ENCODE results near the gene SPOCK2.
"Not testable (repeated sequence)": the region's sequence is repeated elsewhere in the genome, so short reads cannot be mapped to it uniquely, and the experiment has no call there.

The SPOCK2 gene

GRCh38 chr10:72053690-72054089 is 34.7 kb downstream of the SPOCK2 start:
- no peak for DNase-seq (ENCODE audit: low read depth)

- DNase-seq (ENCODE audit: low read depth), result no peak
Observed at GRCh38 chr10:72050873-72051272, 37.5 kb downstream of the SPOCK2 start.

DNA sequence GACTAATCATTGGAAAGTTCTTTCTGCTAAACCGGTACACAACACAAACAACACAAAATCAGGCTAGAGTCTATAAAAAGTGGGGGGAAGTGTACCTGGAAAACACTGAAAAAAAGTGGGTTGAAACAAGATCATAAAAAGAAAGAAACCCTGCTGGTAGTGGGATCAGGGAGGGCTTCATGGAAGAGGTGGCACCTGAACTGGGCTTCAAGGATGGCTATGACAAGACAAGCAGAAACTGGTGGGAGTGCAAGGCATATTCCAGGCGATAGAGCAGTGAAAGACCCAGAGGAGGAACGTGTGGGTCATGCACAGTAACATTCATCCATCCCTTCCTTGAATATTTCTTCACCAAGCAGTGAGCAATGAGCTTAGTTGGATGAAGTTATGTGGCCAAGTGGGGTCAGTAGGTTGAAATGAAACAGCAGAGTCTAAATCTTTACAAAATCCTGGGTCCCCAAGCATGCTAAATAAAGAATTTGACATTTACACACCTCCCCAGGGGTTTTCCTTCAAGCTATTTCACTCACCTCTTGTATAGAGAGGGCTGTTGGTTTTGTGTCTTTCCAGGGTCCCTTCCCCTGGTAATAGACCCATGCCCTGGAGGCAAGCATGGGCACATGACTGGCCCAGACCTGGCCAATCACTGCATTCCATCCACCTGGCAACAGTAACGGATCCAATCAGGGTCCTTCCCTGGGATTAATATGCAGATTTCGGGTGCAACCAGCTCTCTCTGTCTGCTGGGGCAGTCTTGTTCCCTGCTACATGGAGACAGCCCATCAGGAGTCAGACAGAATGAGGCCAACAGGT is 38.2 kb downstream of the SPOCK2 start:
- DNase-seq (ENCODE audit: low read depth), result no peak

DNA sequence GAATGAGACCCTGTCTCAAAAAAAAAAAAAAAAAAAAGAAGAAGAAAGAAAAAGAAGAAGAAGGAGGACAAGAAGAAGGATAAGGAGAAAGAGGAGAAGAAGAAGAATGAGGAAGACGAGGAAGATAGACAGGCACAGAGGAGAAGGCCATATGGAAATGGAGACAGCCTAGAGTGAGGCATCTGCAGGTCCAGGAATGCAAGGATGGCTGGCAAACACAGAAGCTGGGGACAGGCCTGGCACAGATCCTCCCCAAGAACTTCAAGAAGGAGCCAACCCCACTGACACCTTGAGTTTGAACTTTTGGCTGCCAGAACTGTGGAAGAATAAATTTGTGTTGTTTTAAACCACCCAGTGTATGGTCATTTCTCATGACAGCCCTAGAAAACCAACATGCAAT is 38.9 kb downstream of the SPOCK2 start:
- DNase-seq (ENCODE audit: low read depth), result no peak

DNA sequence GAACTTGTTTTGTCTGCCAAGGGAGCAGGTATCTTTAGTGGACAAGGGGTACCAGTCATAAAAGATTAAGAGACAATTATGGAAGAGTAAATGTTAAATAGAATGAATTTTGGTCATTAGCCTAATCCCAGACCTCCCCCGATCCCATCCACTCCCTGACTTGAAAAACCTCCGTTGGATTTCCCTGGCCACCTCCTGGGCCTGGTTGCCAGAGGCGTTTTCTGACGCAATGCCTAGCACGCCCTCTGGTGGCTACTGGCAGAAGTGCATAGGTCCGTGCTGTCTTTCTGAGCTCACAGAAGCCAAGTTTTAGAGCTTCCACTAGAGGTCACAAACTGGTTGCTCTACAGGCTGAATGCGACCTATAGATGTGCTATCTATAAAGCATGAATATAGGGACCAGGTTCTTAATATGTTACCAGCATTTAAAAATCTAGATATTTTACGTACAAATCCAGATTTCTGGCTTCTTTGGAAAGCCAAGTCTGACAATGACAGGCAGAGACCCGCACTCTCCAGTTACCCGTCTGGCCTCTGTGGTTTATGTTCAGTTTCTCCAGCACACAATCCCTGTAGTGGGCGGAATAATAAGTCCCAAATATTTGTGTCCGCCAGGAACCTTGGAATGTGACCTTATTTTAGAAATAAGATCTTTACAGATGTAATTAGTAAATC is 39.8 kb downstream of the SPOCK2 start:
- DNase-seq (ENCODE audit: low read depth), result peak; percentile 85

DNA sequence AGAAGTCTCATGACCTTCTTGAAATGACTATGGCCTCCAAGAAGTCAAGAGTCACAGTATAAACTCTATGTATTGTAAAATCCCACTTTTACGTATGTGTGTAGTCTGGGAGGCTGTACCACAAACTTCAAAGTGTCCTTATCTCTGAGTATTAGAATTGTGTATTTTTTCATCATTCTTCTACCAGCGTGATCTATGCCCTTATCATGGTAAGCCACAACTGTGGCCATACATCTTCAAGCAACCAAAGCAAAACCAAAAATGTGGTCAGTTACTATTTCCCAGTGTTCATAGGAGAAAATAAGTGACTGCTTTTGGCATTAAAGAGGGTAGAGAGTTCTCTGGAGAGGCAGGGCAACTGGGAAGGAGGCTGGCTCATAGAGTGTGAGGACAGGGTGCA is 42.8 kb downstream of the SPOCK2 start:
- DNase-seq (ENCODE audit: low read depth), result no peak

- DNase-seq (ENCODE audit: low read depth), result no peak
Observed at GRCh38 chr10:72044417-72045041, 43.8 kb downstream of the SPOCK2 start.

- no peak for DNase-seq (ENCODE audit: low read depth)
Observed at GRCh38 chr10:72043016-72043834, 45.1 kb downstream of the SPOCK2 start.

GRCh38 chr10:72041491-72041890 is 46.9 kb downstream of the SPOCK2 start:
- DNase-seq (ENCODE audit: low read depth), result no peak

GRCh38 chr10:72039377-72039776 is 49.0 kb downstream of the SPOCK2 start:
- DNase-seq (ENCODE audit: low read depth), result no peak

- DNase-seq (ENCODE audit: low read depth), result no peak
Observed at GRCh38 chr10:72038458-72039001, 49.8 kb downstream of the SPOCK2 start.

- DNase-seq (ENCODE audit: low read depth), result no peak
Observed at GRCh38 chr10:72037811-72038210, 50.5 kb downstream of the SPOCK2 start.

- DNase-seq (ENCODE audit: low read depth), result no peak
Observed at GRCh38 chr10:72037266-72037665, 51.1 kb downstream of the SPOCK2 start.

- DNase-seq (ENCODE audit: low read depth), result no peak
Observed at GRCh38 chr10:72035252-72035887, 53.0 kb downstream of the SPOCK2 start.

DNA sequence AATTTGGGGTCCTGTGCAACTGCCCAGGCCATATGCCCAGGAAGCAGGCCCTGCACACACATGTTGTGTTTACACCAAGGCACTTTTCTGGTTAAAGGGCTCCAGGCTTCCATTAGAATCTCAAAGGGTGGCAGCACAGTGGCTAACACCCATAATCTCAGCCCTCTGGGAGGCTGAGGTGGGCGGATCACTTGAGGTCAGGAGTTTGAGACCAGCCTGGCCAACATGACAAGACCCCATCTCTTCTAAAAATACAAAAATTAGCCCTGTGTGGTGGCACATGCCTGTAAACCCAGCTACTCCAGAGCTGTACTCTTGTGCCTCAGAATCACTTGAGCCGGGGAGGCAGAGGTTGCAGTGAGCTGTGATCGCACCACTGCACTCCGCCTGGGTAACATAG is 53.6 kb downstream of the SPOCK2 start:
- no peak for DNase-seq (ENCODE audit: low read depth)

DNA sequence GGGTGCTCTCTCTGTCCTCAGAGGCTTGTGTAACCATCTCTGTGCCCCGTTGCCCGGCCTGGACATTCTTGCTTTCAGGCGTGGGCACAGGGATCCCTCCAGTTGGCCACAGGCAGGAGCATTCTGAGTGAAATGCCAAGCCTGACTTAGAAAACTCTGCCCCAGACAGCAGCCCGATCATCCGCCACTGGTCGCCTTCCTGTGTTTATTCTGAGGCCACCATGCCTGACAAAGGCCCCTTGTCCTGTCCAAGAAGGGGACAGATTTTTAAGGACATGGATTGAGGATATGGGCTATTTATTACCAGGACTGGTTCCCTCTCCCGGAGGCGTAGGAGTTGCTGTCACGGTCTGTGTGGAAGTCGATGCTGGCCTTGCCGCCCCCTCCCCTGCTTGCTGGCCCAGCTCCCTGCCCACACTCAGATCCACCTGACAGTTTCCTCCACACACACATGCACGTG is 54.3 kb downstream of the SPOCK2 start:
- DNase-seq (ENCODE audit: low read depth), result no peak

DNA sequence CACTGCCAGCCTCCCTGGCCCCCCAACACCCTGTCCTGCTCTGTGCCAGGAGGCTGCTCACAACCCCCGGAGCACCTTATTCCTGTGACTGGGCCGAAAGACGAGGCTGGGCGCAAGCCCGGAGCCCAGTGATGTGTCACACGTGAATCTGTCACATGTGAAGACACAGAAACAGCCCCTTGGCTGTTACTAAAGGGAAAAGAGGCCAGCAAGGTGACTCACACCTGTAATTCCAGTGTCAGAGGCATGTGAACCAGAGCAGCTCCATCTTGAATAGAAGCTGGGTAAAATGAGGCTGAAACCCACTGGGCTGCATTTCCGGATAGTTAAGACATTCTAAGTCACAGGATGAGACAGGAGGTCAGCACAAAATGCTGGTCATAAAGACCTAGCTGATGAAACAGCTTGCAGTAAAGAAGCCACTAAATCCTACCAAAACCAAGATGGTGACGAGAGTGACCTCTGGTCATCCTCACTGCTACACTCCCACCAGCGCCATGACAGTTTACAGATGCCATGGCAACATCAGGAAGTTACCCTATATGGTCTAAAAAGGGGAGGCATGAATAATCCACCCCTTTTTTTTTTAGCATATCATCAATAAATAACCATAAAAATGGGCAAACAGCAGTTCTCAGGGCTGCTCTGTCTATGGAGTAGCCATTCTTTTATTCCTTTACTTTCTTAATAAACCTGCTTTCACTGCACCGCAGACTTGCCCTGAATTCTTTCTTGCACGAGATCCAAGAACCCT is 55.8 kb downstream of the SPOCK2 start:
- DNase-seq (ENCODE audit: low read depth), result not testable (repeated sequence)

DNA sequence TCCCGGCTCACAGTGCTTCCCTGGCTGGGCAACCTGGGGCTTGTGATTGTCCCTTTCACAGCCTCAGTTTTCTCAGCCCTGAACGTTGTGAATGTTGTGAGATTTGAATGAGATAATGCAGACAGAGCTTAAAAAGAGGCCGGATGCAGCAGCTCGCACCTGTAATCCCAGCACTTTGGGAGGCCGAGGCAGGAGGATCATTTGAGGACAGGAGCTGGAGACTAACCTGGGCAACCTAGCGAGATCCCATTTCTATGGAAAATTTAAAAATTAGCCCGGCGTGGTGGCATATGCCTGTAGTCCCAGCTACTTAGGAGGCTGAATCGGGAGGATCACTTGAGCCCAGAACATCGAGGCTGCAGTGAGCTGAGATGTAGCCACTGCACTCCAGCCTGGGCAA is 56.6 kb downstream of the SPOCK2 start:
- no peak for DNase-seq (ENCODE audit: low read depth)

DNA sequence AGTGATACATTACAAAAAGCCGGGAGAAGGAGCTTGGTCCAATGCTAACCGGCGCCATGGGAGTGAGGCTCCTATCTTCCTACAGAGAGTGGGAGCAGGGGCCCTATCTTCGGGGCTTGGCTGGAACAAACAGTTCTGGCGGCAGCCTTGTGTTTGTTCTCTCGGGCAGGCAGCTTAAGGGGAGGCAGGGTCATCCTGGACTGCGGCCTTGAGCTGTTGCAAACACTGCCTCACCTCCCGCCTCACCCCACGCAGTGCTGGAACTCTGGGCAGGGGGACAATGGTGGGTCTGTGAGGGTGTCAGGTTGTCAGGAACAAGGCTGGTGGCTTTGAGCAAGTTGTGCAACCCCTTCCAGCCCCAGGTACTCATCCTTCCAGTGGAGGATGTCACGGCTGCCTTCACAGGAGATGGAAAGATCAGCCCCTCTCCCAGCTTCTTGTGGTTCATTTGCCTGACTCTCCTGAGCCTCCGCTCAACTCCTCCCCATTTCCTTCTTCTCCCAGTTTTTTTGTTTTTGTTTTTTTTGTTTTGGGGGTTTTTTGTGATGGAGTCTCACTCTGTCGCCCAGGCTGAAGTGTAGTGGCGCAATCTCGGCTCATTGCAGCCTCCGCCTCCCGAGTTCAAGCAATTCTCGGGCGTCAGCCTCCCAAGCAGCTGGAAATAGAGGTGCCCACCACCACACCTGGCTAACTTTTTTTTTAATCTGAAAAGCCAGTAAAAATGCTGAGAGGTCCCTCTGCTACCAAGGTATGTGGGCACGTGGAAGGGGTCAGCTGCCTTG is 57.4 kb downstream of the SPOCK2 start:
- DNase-seq (ENCODE audit: low read depth), result no peak

- no peak for DNase-seq (ENCODE audit: low read depth)
Observed at GRCh38 chr10:72029414-72029813, 58.9 kb downstream of the SPOCK2 start.

Data from stimulated activated CD8-positive, alpha-beta memory T cell treated with anti-CD3 and anti-CD28 coated beads, Interleukin-12 subunit alpha, Interleukin-12 subunit beta, amount 100 ng/mL, for 1 hour (primary cell).